Measurements from ENCODE around the gene ATP10A. TPM values are rescaled to one million over a fixed set of nuclear protein-coding genes. Genes with fewer than 3 reads are reported as not detected.

ATP10A gene, protein sequence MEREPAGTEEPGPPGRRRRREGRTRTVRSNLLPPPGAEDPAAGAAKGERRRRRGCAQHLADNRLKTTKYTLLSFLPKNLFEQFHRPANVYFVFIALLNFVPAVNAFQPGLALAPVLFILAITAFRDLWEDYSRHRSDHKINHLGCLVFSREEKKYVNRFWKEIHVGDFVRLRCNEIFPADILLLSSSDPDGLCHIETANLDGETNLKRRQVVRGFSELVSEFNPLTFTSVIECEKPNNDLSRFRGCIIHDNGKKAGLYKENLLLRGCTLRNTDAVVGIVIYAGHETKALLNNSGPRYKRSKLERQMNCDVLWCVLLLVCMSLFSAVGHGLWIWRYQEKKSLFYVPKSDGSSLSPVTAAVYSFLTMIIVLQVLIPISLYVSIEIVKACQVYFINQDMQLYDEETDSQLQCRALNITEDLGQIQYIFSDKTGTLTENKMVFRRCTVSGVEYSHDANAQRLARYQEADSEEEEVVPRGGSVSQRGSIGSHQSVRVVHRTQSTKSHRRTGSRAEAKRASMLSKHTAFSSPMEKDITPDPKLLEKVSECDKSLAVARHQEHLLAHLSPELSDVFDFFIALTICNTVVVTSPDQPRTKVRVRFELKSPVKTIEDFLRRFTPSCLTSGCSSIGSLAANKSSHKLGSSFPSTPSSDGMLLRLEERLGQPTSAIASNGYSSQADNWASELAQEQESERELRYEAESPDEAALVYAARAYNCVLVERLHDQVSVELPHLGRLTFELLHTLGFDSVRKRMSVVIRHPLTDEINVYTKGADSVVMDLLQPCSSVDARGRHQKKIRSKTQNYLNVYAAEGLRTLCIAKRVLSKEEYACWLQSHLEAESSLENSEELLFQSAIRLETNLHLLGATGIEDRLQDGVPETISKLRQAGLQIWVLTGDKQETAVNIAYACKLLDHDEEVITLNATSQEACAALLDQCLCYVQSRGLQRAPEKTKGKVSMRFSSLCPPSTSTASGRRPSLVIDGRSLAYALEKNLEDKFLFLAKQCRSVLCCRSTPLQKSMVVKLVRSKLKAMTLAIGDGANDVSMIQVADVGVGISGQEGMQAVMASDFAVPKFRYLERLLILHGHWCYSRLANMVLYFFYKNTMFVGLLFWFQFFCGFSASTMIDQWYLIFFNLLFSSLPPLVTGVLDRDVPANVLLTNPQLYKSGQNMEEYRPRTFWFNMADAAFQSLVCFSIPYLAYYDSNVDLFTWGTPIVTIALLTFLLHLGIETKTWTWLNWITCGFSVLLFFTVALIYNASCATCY (N-terminal part only)
- total RNA-seq, result 28.4 and 35.3 TPM in 2 replicates

DNA sequence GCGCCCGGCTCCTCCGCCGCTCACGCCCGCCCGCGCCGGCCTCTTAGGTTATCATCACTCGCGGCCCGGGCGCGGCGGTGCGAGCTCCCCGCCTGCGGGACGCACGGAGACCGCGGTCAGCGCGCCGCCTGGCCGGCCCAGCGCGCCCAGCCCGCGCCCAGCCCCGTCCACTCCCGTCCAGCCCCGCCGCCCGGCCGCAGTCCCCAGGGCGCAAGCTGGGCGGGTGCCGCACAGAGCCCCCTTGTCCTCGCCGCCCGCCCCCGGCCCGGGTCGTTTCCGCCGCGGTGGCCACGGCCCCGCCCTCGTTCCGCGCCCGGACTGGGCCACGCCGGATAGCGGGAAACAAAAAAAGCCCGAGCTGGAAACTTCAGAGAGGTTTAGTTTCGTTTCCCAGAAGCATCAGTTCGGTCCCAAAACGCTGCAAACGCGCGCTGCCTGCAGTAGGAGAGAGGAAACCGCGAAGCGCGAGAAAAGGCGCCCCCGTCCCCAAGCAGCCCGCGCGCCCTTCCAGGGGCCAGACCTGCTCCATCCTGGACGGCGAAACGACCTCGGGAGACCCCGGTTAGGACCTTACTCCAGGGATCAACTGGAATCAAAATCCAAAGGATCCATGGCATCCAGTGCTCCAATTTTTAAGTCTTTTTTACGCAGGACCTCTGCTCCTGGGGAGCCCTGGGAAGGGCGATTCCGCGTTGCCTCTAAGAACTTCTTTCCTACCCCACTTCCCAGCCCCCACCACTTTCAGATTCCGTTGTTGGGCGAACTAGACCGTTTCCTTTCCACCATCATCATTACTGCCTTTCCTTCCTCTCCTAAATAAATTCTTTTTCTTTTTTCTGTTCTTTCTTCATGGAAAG lies at the start of gene ATP10A:
ATP10A (minus strand) TSS at position 217 of the 857 bp plus-strand sequence. CDS start 231 bp downstream, outside the sequence.

Small RNA genes lying within 50 kb of the gene (small RNA-seq; reads per million reads assigned to genes)
- gene MIR4715 (not detected), gene RNA5SP390 (not detected)

All from articular chondrocyte of knee joint (primary cell).